ENCODE results near the gene RNF227. TPM values are rescaled to one million over a fixed set of nuclear protein-coding genes. Genes with fewer than 3 reads are reported as not detected.
A peak's percentile ranks its signal among the peaks of the same experiment; 100 is the strongest.
"Not testable (repeated sequence)": the region's sequence is repeated elsewhere in the genome, so short reads cannot be mapped to it uniquely, and the experiment has no call there.

The RNF227 gene
- 3.3 TPM for polyA plus RNA-seq (2012; ENCODE audit: insufficient read depth, insufficient read length, low read depth)

DNA sequence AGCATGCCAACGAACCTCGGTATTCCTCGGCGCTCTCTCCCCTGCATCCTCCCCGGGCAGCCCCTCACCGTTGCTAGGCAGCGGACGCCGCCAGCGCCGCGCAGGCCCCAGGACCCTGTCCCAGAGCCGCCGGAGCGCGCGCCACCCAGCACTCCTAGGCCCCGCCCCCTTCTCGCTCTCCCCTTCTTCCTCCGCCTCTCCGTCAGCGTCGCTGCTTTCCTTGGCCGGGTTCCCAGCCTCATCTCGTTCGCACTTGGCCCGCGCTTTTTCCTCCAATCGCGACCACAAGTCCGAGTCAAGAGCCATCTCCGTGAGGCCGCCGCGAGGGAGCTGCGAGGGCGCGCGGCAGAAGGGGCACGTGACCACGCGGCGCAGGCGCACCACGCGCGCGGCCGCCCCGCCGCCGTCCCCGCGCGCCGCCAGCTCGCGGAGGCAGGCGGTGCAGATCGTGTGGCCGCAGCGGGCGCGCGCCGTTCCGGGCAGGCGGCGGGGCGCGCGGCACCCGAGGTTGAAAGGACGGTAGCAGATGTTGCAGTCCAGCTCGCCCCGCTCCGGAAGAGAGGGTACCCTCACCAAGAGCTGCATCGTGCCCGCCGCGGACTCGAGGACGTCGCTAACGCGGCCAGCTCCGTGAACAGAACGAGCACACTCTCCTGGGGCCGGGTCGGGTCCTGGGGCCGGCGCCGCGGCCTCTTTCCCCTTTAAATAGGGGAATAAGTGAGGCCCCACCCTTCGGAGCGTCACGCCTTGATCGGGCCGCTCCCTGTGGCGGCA lies at the start of gene RNF227:
TSS of gene RNF227 (minus strand) at position 679 of the 774 bp plus-strand sequence. CDS start at position 585, 94 bp downstream.
- no peaks in the 10 kb centered on the region for H3K27me3 ChIP-seq
- peaks cover 3% of the 10 kb centered on the region; the same call in 1 of the 2 replicates for H3K9me3 ChIP-seq
- DNase-seq = peak; percentile 89
- H3K36me3 ChIP-seq = no peaks in the 10 kb centered on the region
- peaks cover 2% of the 10 kb centered on the region; the same call in 1 of the 2 replicates for H3K4me1 ChIP-seq
- H3K4me3 ChIP-seq (ENCODE audit: low read depth, low read length) = peak within 1 kb of the TSS; percentile 57
- no peak for TF ChIP-seq CTCF (IDR thresholded peaks at IDR 0.05; ENCODE audit: low read depth, low read length)

GRCh38 chr17:7961421-7961820 lies 45.3 kb upstream of the RNF227 start:
- H3K9me3 ChIP-seq = no peaks in the 10 kb centered on the region
- no peak for TF ChIP-seq CTCF (IDR thresholded peaks at IDR 0.05; ENCODE audit: low read depth, low read length)
- H3K4me1 ChIP-seq = no peaks in the 10 kb centered on the region
- no peaks in the 10 kb centered on the region for H3K36me3 ChIP-seq
- no peak for DNase-seq
- H3K4me3 ChIP-seq (ENCODE audit: low read depth, low read length) = no peak overlapping the region
- H3K27me3 ChIP-seq = no peaks in the 10 kb centered on the region

DNA sequence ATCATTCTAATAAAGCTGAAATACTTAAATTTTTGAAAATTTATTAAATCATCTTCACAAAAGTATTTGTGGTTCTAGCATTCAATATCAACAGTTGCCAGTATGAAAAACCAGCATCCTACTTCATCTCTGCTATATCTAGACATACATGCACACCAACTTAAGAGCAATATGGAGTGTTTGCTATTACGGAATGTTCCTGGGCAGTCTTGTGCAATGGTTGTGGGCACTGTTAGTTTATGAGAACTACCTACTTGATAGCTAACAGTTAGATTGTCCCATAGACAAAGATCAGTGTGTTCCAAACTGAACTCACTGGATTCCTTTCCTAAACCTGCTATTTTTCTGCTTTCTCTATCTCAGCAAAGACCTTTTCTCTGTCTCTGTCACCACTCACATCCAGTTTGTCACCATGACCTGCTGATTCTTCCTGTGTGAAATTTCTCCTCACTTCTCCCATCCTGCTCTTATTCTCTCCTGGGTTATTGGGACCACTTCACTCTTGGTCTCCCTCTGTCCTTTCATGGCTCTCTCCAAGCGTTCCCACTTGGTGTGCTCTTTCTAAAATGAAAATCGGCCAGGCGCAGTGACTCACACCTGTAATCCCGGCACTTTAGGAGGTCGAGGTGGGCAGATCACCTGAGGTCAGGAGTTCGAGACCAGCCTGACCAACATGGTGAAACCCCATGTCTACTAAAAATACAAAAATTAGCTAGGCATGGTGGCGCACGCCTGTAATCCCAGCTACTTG lies 43.6 kb upstream of the RNF227 start:
- Histone ChIP-seq H3K27me3 (no peaks in the 10 kb centered on the region), H3K36me3 (no peaks in the 10 kb centered on the region), H3K9me3 (no peaks in the 10 kb centered on the region), H3K4me1 (no peaks in the 10 kb centered on the region), H3K4me3 (ENCODE audit: low read depth, low read length) (no peak overlapping the region)
- no peak for DNase-seq
- TF ChIP-seq CTCF (IDR thresholded peaks at IDR 0.05; ENCODE audit: low read depth, low read length) = no peak

DNA sequence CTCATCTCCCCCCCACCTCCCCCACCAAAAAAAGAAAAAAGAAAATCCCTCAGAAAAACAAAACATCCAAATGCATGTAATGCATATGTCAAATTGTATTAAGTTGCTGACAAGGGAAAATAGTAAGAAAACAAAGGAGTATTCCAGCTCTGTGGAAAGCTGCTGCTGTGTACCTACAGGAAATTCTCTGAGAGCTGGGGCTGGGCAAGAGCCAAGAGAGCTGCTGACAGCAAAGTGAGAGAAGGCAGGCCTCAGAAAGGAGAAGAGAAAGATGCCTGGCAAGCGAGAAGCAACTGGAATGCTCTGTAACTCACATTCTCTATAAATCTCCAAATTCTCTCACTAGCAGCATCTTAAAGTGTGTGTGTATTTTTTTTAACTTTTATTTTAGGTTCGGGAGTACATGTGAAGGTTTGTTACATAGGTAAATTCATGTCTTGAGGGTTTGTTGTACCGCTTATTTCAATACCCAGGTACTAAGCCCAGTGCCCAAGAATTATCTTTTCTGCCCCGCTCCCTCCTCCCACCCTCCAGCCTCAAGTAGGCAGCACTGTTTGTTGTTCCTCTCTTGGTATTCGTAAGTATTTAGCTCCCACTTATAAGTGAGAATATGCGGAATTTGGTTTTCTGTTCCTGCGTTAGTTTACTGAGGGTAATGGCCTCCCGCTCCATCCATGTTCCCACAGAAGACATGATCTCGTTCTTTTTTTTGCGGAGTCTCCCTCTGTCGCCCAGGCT lies 40.3 kb upstream of the RNF227 start:
- DNase-seq = peak; percentile 7
- Histone ChIP-seq H3K27me3 (no peaks in the 10 kb centered on the region), H3K36me3 (no peaks in the 10 kb centered on the region), H3K9me3 (no peaks in the 10 kb centered on the region), H3K4me1 (no peaks in the 10 kb centered on the region), H3K4me3 (ENCODE audit: low read depth, low read length) (no peak overlapping the region)
- no peak for TF ChIP-seq CTCF (IDR thresholded peaks at IDR 0.05; ENCODE audit: low read depth, low read length)

DNA sequence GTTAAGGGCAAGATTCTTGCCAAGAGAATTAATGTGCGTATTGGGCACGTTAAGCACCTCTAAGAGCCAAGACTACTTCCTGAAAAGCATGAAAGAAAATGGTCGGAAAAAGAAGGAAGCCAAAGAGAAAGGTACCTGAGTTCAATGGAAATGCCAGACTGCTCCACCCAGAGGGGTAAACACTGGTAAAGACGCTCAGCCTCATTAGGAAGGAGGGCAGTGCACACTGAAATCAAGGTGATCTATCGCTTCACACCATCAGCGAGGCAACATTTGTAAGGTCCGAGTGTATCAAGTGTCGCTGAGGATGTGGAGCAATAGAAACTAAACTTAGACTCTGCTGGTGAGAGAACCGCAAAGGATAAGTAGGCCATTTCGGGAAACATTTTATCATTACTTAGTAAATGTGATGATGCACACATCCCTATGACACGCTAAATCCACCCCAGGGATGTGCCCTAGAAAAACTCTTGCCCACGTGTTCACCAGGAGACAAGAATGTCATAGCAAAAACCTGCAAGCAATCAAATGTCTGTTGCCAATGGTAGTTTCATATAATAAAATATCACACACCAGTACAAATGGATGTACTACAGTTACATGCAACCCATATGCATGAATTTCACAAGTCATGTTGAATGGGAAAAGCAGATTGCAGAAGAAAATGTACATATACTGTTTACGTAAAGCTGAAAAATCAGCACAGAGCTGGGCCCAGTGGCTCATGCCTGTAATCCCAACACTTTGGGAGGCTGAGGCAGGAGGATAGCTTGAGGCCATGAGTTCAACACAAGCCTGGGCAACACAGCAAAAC lies 39.5 kb upstream of the RNF227 start:
- Histone ChIP-seq H3K9me3 (no peaks in the 10 kb centered on the region), H3K36me3 (no peaks in the 10 kb centered on the region), H3K27me3 (no peaks in the 10 kb centered on the region), H3K4me3 (ENCODE audit: low read depth, low read length) (no peak overlapping the region), H3K4me1 (no peaks in the 10 kb centered on the region)
- TF ChIP-seq CTCF (IDR thresholded peaks at IDR 0.05; ENCODE audit: low read depth, low read length) = no peak
- no peak for DNase-seq

- H3K4me3 ChIP-seq (ENCODE audit: low read depth, low read length); DNase-seq; H3K27me3 ChIP-seq; H3K4me1 ChIP-seq; H3K9me3 ChIP-seq; H3K36me3 ChIP-seq: not testable (repeated sequence)
Measured at GRCh38 chr17:7953266-7953665, 37.2 kb upstream of the RNF227 start.

Data from BE2C (cell line).